Endodermal cell (in vitro differentiated cells): ENCODE data around the gene RABGAP1L. TPM values are rescaled to one million over a fixed set of nuclear protein-coding genes. Genes with fewer than 3 reads are reported as not detected.
A peak's percentile ranks its signal among the peaks of the same experiment; 100 is the strongest.

Source experiments
- DNase-seq: peaks from one replicate; pipeline ENCODE4 v3.0.0-alpha.2; 2017
- H3K27ac ChIP-seq: 2 replicates; pipeline ENCODE4 v1.5.1; 2013; ENCODE audit warnings: mild to moderate bottlenecking, low read depth, low read length, moderate library complexity
- H3K27me3 ChIP-seq: 2 replicates; pipeline ENCODE4 v1.6.1; 2013; ENCODE audit warnings: mild to moderate bottlenecking, low read length, moderate library complexity; ENCODE audit not compliant: insufficient read depth, control insufficient read depth, poor library complexity, severe bottlenecking
- H3K36me3 ChIP-seq: 2 replicates; pipeline ENCODE4 v1.7.0; 2013; ENCODE audit warnings: mild to moderate bottlenecking, low read length, moderate library complexity; ENCODE audit not compliant: control insufficient read depth, insufficient read depth
- H3K4me1 ChIP-seq: one replicate; pipeline ENCODE4 v1.7.0; 2013; ENCODE audit warnings: low read length; ENCODE audit not compliant: control insufficient read depth, insufficient read depth
- H3K4me3 ChIP-seq: 2 replicates; pipeline ENCODE4 v1.5.1; 2013; ENCODE audit warnings: mild to moderate bottlenecking, low read length, moderate library complexity
- H3K9ac ChIP-seq: 2 replicates; pipeline ENCODE4 v1.6.1; 2013; ENCODE audit warnings: mild to moderate bottlenecking, low read length, moderate library complexity; ENCODE audit not compliant: poor library complexity, severe bottlenecking; ENCODE audit errors: extremely low read depth
- H3K9me3 ChIP-seq: 2 replicates; pipeline ENCODE4 v1.6.1; 2013; ENCODE audit warnings: mild to moderate bottlenecking, low read length, moderate library complexity; ENCODE audit not compliant: control insufficient read depth
- H3K27ac Mint-ChIP-seq: 2 replicates; pipeline ENCODE4 v1.8.0; 2020; ENCODE audit warnings: mixed read lengths
- H3K27me3 Mint-ChIP-seq: 2 replicates; pipeline ENCODE4 v1.8.0; 2021; ENCODE audit warnings: mild to moderate bottlenecking, mixed read lengths; ENCODE audit not compliant: insufficient read depth
- H3K36me3 Mint-ChIP-seq: 2 replicates; pipeline ENCODE4 v1.8.0; 2020; ENCODE audit warnings: low read depth, mixed read lengths
- H3K4me1 Mint-ChIP-seq: 2 replicates; pipeline ENCODE4 v1.8.0; 2020; ENCODE audit warnings: mixed read lengths
- H3K4me3 Mint-ChIP-seq: 2 replicates; pipeline ENCODE4 v1.8.0; 2020; ENCODE audit warnings: mild to moderate bottlenecking, moderate library complexity, mixed read lengths
- H3K9me3 Mint-ChIP-seq: 2 replicates; pipeline ENCODE4 v1.8.0; 2020; ENCODE audit warnings: mild to moderate bottlenecking, mixed read lengths
- CTCF ChIP-seq: fragments of 200-600 bp; sonication (generic); conservative IDR thresholded peaks from 2 replicates; pipeline ENCODE4 v1.5.0; 2021; ENCODE audit warnings: antibody characterized with exemption, mild to moderate bottlenecking
- WGBS, 2 experiments: methylation state at CpG; one replicate each; pipeline versions ENCODE4 v1.1.5 to v1.1.7; 2013; ENCODE audit warnings: missing lambda C conversion rate in 2 of 2, mixed read lengths in 1 of 2; ENCODE audit not compliant: insufficient coverage in 1 of 2, insufficient read length in 1 of 2; 5-methylcytosine and 5-hydroxymethylcytosine counted together
- long read RNA-seq, 4 experiments: library from polyadenylated mRNA in 2 of 4; library from RNA in 1 of 4; library from capped mRNA in 1 of 4; stranded (forward) in 3 of 4; unstranded in 1 of 4; transcript quantifications; one replicate each; pipeline ENCODE4 v2.0.0, GENCODE V29; 2020 to 2021; ENCODE audit warnings: inconsistent platforms in 1 of 4
- polyA plus RNA-seq, 2 experiments: library from polyadenylated mRNA; stranded (reverse); fragments of 50-300 nt; gene quantifications; one replicate each; pipeline ENCODE4 v1.2.3, GENCODE V29; 2013
- total RNA-seq, 2 donors: library from RNA; stranded (reverse); fragmentation: NEBNext Ultra II Directional in 1 of 2; extraction: Animal tissue kit (Norgen Biotek cat#: 25700) in 1 of 2; gene quantifications; 2 replicates in 1 of 2; 3 replicates in 1 of 2; pipeline ENCODE4 v1.2.1, GENCODE V29; 2021

Gene RABGAP1L
- 10 to 100 TPM; 32.5 to 36.9 TPM for total RNA-seq
- 16.0 TPM for polyA plus RNA-seq (2013, experiment 1 of 2)
- 12.8 TPM for polyA plus RNA-seq (2013, experiment 2 of 2)
- long read RNA-seq, experiment 1, partial matches to known transcripts: 0 of 1 reads
- long read RNA-seq, experiment 1, other reads (novel, unspliced or antisense): 0 of 1 reads
- long read RNA-seq, experiment 2, partial matches to known transcripts: 5 of 18 reads
- long read RNA-seq, experiment 2, other reads (novel, unspliced or antisense): 13 of 18 reads
- long read RNA-seq, experiment 3, partial matches to known transcripts: 6 of 27 reads
- long read RNA-seq, experiment 3, other reads (novel, unspliced or antisense): 19 of 27 reads
- long read RNA-seq, experiment 4, partial matches to known transcripts: 0 of 4 reads
- long read RNA-seq, experiment 4, other reads (novel, unspliced or antisense): 4 of 4 reads

DNA sequence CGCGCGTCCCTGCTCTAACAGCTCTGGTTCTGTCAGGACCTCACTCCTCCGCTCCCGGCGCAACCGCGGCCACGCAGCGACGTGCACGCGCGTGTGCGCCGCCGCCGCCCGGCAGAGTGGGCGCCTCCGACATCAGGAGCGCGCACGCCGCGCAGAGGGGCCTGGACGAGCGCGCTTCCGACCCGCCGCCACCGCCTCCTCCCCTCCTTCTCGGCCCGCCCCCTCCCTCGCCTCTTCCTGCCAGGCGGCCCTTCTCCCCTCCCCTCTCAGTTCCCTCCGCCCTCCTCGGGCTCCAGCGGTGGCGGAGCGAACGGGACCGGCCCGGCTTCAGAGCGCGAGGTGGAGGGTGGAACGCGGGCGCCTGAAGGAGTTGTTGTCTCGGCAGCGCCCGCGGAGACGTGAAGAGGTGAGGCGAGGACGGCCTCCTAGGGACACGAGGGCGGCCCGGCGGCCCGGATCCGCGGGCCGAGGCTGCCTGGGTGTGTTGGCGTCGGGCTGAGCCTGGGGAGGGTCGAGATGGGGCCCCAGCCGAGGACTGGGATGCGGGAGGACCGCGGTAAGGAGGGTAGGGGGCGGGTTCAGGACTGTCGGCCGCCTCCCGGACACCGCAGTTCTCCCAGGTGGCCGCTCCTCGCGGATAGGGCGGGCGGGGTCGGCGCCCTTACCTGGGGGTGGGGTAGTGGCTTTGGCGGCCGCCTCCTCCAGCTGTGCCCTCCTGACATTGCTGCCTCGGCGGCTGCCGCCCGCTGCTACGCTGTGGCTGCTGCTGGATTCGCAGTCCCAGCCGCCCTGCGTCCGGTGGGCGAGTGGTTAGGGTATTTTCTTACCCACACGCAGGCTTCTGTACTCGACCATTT is at the start of gene RABGAP1L:
TSS of gene RABGAP1L (plus strand) at position 269 of the 857 bp plus-strand sequence.
- Histone ChIP-seq H3K27me3 (no peaks in the 10 kb centered on the region), H3K27ac (peak within 1 kb of the TSS; percentile 71), H3K4me1 (peaks cover 16% of the 10 kb centered on the region), H3K9me3 (no peaks in the 10 kb centered on the region), H3K36me3 (no peaks in the 10 kb centered on the region), H3K9ac (peak within 1 kb of the TSS; percentile 56), H3K4me3 (peak within 1 kb of the TSS; percentile 91)
- peaks cover 8% of the 10 kb centered on the region for H3K27me3 Mint-ChIP-seq
- peak within 1 kb of the TSS; percentile 87 for H3K27ac Mint-ChIP-seq
- no peak for TF ChIP-seq CTCF
- DNase-seq: peak; percentile 98
- H3K4me3 Mint-ChIP-seq: peak within 1 kb of the TSS; percentile 90
- H3K36me3 Mint-ChIP-seq: no peaks in the 10 kb centered on the region
- no peaks in the 10 kb centered on the region for H3K9me3 Mint-ChIP-seq
- H3K4me1 Mint-ChIP-seq: peaks cover 42% of the 10 kb centered on the region
- WGBS, 2 experiments: 0% methylated on average over 17 to 97 of the region's 98 CpGs

- Histone ChIP-seq H3K9me3 (no peaks in the 10 kb centered on the region), H3K4me1 (no peaks in the 10 kb centered on the region), H3K9ac (no peak overlapping the region), H3K36me3 (no peaks in the 10 kb centered on the region), H3K27ac (no peak overlapping the region), H3K4me3 (no peak overlapping the region), H3K27me3 (no peaks in the 10 kb centered on the region)
- H3K27me3 Mint-ChIP-seq: no peaks in the 10 kb centered on the region
- H3K9me3 Mint-ChIP-seq: no peaks in the 10 kb centered on the region
- WGBS, 2 experiments: 92% methylated on average over 1 of the region's 1 CpG; no CpG with 5 or more reads in 1 of the 2 experiments
- DNase-seq: no peak
- H3K4me3 Mint-ChIP-seq: no peak overlapping the region
- no peak for TF ChIP-seq CTCF
- H3K27ac Mint-ChIP-seq: no peak overlapping the region
- no peaks in the 10 kb centered on the region for H3K36me3 Mint-ChIP-seq
- peaks cover 10% of the 10 kb centered on the region for H3K4me1 Mint-ChIP-seq
These were observed 49.3 kb upstream of the RABGAP1L start for GRCh38 chr1:174110053-174110452.

DNA sequence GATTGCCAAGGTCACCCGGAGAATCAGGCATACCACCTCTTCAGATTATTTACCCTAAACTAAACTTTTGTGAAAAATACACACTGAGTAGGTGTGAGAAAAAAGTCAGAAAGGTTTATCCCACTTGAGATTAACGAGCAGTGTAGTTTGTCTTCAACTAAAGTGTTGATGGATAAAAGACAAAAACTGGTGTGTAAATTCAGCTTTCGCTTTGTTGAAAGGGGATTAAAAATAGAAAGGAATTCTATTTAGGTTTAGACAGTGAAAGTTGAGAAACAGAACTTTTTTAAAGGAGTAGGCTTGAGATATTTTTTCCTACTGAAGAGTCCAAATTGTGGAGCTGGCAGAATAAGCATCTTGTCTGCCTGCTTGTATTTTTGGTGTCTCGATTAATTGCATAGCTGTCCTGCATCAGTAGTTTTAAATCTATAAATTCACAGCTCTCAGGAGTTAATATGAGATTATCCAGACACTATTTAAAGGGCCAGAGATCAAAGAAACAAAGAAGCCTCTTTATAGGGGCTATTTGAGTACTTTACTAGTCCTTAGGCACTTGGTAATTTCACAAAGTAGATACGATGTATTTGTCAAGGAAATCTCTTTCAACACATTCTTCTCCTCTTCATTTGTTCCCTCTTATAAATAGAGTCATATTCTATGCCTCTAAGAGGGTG is 46.7 kb upstream of the RABGAP1L start:
- Mint-ChIP-seq H3K4me1 (peaks cover 10% of the 10 kb centered on the region), H3K4me3 (no peak overlapping the region)

More for the DNA sequence above, 46.7 kb upstream of the RABGAP1L start:
- no peak overlapping the region for H3K27ac Mint-ChIP-seq
- 83 to 97% methylated on average over 2 to 4 of the region's 5 CpGs for WGBS, 2 experiments
- TF ChIP-seq CTCF: no peak
- no peaks in the 10 kb centered on the region for H3K9me3 Mint-ChIP-seq
- H3K36me3 ChIP-seq: no peaks in the 10 kb centered on the region
- no peaks in the 10 kb centered on the region for H3K27me3 Mint-ChIP-seq
- H3K27me3 ChIP-seq: no peaks in the 10 kb centered on the region
- no peaks in the 10 kb centered on the region for H3K9me3 ChIP-seq
- no peak overlapping the region for H3K4me3 ChIP-seq
- H3K4me1 ChIP-seq: no peaks in the 10 kb centered on the region
- no peak overlapping the region for H3K9ac ChIP-seq
- no peaks in the 10 kb centered on the region for H3K36me3 Mint-ChIP-seq
- no peak for DNase-seq
- H3K27ac ChIP-seq: no peak overlapping the region
